ENCODE data around the gene NCOA6. TPM values are rescaled to one million over a fixed set of nuclear protein-coding genes. Genes with fewer than 3 reads are reported as not detected.

NCOA6 gene
- total and polyA plus RNA-seq, 2 donors (not counting 1 experiment from before 2014, with no cell fraction given): 16.0 to 31.9 TPM

DNA sequence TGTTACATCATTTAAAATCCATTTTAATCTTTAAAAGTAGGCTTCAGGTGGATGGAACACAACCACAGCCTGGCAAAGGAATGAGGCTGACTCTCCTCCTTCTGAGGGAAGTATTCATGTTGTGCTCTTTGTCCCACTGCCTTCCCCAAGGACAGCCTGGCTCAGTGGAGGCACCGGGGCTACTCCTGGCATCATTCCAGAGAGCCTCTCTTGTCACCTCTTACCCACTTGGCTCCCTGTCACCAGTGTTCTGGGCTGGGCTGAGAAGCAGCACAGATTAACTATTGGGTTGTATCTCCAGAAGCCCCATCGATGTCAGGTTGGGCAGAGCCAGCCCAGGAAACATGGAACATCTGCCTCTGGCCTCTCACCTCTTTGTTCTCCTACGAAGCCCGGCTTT lies 132.0 kb downstream of the NCOA6 start:
- no peak overlapping the region for H3K27ac ChIP-seq (ENCODE audit: low read length in 2 of 2)
- Mint-ChIP-seq H3K9me3 (ENCODE audit: insufficient read depth) (no peaks in the 10 kb centered on the region), H3K4me1 (no peaks in the 10 kb centered on the region), H3K27me3 (no peaks in the 10 kb centered on the region), H3K4me3 (no peak overlapping the region), H3K27ac (no peak overlapping the region)
- DNase-seq (no peak), ATAC-seq (ENCODE audit: low read depth) (no peak)
- intact Hi-C loops (cut with micrococcal nuclease): no loop called here
- no peak overlapping the region for H3K4me3 ChIP-seq (ENCODE audit: control extremely low read depth in 1 of 5, extremely low read depth in 1 of 5, insufficient read depth in 1 of 5, low read depth in 2 of 5, low read length in 4 of 5)
- no peak overlapping the region for H3K4me2 ChIP-seq (replicated peaks; ENCODE audit: low read depth, low read length, poor library complexity, severe bottlenecking)
- no peaks in the 10 kb centered on the region for H3K36me3 ChIP-seq (replicated peaks in 1 of 2; ENCODE audit: control extremely low read depth in 1 of 2, control insufficient read depth in 1 of 2, extremely low read depth in 1 of 2, insufficient read depth in 2 of 2, low read length in 1 of 2)
- no peaks in the 10 kb centered on the region for H3K79me2 ChIP-seq (ENCODE audit: control insufficient read depth, insufficient read depth, low read length)
- no peaks in the 10 kb centered on the region for H3K4me1 ChIP-seq (ENCODE audit: control insufficient read depth in 2 of 2, insufficient read depth in 2 of 2, low read length in 2 of 2)
- no peaks in the 10 kb centered on the region for H3K27me3 ChIP-seq (replicated peaks in 1 of 4; ENCODE audit: control extremely low read depth in 1 of 4, control insufficient read depth in 3 of 4, insufficient read depth in 4 of 4, low read length in 3 of 4)
- ChIA-PET POLR2A (no interaction called here), CTCF (no interaction called here)
- no peak overlapping the region for H2AFZ ChIP-seq (ENCODE audit: insufficient read depth, low read depth, low read length, poor library complexity, severe bottlenecking)
- H3K9me3 ChIP-seq (ENCODE audit: control extremely low read depth in 1 of 3, control insufficient read depth in 2 of 3, insufficient read depth in 1 of 3, low read length in 2 of 3): no peaks in the 10 kb centered on the region
- H3K9ac ChIP-seq (ENCODE audit: low read length): no peak overlapping the region
- no peaks in the 10 kb centered on the region for H4K20me1 ChIP-seq (ENCODE audit: control insufficient read depth, insufficient read depth, low read length, poor library complexity, severe bottlenecking)
- TF ChIP-seq EZH2 (IDR thresholded peaks at IDR 0.05; ENCODE audit: borderline replicate concordance, insufficient read depth, low read depth, low read length, poor library complexity, severe bottlenecking): no peak
- TF ChIP-seq, protein P1, sequence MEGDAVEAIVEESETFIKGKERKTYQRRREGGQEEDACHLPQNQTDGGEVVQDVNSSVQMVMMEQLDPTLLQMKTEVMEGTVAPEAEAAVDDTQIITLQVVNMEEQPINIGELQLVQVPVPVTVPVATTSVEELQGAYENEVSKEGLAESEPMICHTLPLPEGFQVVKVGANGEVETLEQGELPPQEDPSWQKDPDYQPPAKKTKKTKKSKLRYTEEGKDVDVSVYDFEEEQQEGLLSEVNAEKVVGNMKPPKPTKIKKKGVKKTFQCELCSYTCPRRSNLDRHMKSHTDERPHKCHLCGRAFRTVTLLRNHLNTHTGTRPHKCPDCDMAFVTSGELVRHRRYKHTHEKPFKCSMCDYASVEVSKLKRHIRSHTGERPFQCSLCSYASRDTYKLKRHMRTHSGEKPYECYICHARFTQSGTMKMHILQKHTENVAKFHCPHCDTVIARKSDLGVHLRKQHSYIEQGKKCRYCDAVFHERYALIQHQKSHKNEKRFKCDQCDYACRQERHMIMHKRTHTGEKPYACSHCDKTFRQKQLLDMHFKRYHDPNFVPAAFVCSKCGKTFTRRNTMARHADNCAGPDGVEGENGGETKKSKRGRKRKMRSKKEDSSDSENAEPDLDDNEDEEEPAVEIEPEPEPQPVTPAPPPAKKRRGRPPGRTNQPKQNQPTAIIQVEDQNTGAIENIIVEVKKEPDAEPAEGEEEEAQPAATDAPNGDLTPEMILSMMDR (IDR thresholded peaks at IDR 0.05): no peak
- WGBS (ENCODE audit: insufficient coverage): 81% methylated on average over 4 of the region's 4 CpGs

DNA sequence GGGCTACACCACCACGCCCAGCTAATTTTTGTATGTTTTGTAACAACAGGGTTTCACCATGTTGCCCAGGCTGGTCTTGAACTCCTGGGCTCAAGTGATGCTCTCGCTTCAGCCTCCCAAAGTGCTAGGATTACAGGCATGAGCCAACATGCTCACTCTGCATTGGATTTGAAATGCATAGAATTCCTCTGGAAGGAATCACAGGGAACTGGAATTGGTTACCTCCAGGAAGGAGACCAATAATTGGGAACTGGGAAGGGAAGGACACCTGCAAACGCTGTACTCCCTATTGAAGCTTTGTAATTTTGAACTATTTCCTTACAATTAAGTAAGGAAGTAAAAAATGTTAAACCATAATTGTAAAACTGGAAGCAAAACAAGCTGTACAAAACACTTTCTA lies 133.6 kb downstream of the NCOA6 start:
- Histone ChIP-seq H3K36me3 (replicated peaks in 1 of 2; ENCODE audit: control extremely low read depth in 1 of 2, control insufficient read depth in 1 of 2, extremely low read depth in 1 of 2, insufficient read depth in 2 of 2, low read length in 1 of 2) (no peaks in the 10 kb centered on the region), H2AFZ (ENCODE audit: insufficient read depth, low read depth, low read length, poor library complexity, severe bottlenecking) (no peak overlapping the region), H3K4me1 (ENCODE audit: control insufficient read depth in 2 of 2, insufficient read depth in 2 of 2, low read length in 2 of 2) (no peaks in the 10 kb centered on the region), H4K20me1 (ENCODE audit: control insufficient read depth, insufficient read depth, low read length, poor library complexity, severe bottlenecking) (no peaks in the 10 kb centered on the region), H3K79me2 (ENCODE audit: control insufficient read depth, insufficient read depth, low read length) (no peaks in the 10 kb centered on the region), H3K4me2 (replicated peaks; ENCODE audit: low read depth, low read length, poor library complexity, severe bottlenecking) (no peak overlapping the region), H3K27ac (ENCODE audit: low read length in 2 of 2) (no peak overlapping the region), H3K4me3 (ENCODE audit: control extremely low read depth in 1 of 5, extremely low read depth in 1 of 5, insufficient read depth in 1 of 5, low read depth in 2 of 5, low read length in 4 of 5) (no peak overlapping the region), H3K9me3 (ENCODE audit: control extremely low read depth in 1 of 3, control insufficient read depth in 2 of 3, insufficient read depth in 1 of 3, low read length in 2 of 3) (no peaks in the 10 kb centered on the region), H3K27me3 (replicated peaks in 1 of 4; ENCODE audit: control extremely low read depth in 1 of 4, control insufficient read depth in 3 of 4, insufficient read depth in 4 of 4, low read length in 3 of 4) (no peaks in the 10 kb centered on the region), H3K9ac (ENCODE audit: low read length) (no peak overlapping the region)
- 89% methylated on average over 2 of the region's 3 CpGs for WGBS (ENCODE audit: insufficient coverage)
- CTCF ChIA-PET: no interaction called here
- intact Hi-C loops (cut with micrococcal nuclease): no loop called here
- Mint-ChIP-seq H3K27me3 (no peaks in the 10 kb centered on the region), H3K4me3 (no peak overlapping the region), H3K4me1 (no peaks in the 10 kb centered on the region), H3K9me3 (ENCODE audit: insufficient read depth) (no peaks in the 10 kb centered on the region), H3K27ac (no peak overlapping the region)
- POLR2A ChIA-PET: no interaction called here
- ATAC-seq (ENCODE audit: low read depth) (no peak), DNase-seq (no peak)
- TF ChIP-seq, protein P1 (IDR thresholded peaks at IDR 0.05): no peak
- TF ChIP-seq EZH2 (IDR thresholded peaks at IDR 0.05; ENCODE audit: borderline replicate concordance, insufficient read depth, low read depth, low read length, poor library complexity, severe bottlenecking): no peak

Measured in B cell (primary cell).